Loucy (cell line): Measurements from ENCODE around the gene SUCLG2.

Experiments used
- CTCF ChIP-seq: fragments of 200-600 bp; sonication (generic); conservative IDR thresholded peaks from 2 replicates; pipeline ENCODE4 v1.5.1; 2014; ENCODE audit warnings: mild to moderate bottlenecking, antibody characterized with exemption, low read length
- EZH2phosphoT487 ChIP-seq: fragments of 200-600 bp; IDR thresholded peaks from 2 replicates; pipeline ENCODE4 v1.6.1; 2018; ENCODE audit warnings: antibody characterized with exemption, mild to moderate bottlenecking, moderate library complexity, borderline replicate concordance

- TF ChIP-seq CTCF (no peak), EZH2phosphoT487 (no peak)
Observed at GRCh38 chr3:67598814-67599556, 55.4 kb downstream of the SUCLG2 start.
